Kidney capillary endothelial cell (primary cell): Measurements from ENCODE around the gene GMFB.
"Not testable (repeated sequence)": the region's sequence is repeated elsewhere in the genome, so short reads cannot be mapped to it uniquely, and the experiment has no call there.

Source experiments
- DNase-seq: peaks from one replicate; pipeline ENCODE4 v3.0.0-alpha.2; 2018; ENCODE audit warnings: low spot score

The GMFB gene

DNA sequence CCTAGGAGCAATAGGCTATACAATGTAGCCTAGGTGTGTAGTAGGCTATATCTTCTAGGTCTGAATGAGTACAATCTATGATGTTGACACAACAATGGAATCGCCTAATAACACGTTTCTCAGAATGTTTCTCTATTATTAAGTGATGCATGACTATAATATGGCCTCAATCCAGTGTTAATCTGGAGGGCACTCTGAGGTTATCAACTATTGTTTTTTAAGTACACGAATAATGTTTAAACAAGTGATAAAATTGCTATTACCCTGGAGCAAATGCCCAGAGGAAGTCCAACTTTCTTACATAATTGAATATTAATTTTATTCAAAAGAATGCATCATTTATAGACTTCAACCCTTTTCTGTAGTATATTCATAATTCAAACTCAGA is 31.2 kb downstream of the GMFB start:
- DNase-seq, result no peak

DNA sequence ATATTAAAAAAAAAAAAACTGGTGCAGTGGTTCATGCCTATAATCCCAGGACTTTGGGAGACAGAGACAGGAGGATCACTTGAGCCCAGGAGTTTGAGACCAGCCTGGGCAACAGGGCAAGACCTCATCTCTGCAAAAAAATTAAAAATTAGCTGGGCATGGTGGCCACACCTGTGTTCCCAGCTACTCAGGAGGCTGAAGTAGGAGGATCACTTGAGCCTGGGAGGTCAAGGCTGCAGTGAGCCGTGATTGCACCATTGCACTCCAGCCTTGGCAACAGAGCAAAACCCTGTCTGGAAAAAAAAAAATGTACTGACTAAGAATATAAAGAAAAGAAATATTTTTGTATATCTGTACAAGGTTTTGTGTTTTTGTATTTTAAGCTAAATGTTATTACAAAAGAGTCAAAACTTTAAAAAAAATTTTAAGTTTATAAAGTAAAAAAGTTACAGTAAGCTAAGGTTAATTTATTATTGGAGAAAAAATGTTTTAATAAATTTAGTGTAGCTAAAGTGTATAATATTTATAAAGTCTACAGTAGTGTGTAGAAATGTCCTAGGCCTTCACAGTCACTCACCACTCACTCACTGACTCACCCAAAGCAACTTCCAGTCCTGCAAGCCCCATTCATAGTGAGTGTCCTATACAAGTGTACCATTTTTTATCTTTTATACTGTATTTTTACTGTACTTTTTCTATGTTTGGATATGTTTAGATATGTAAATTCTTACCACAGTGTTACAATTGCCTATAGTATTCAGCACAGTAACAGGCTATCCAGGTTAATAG is 31.8 kb downstream of the GMFB start:
- not testable (repeated sequence) for DNase-seq

DNA sequence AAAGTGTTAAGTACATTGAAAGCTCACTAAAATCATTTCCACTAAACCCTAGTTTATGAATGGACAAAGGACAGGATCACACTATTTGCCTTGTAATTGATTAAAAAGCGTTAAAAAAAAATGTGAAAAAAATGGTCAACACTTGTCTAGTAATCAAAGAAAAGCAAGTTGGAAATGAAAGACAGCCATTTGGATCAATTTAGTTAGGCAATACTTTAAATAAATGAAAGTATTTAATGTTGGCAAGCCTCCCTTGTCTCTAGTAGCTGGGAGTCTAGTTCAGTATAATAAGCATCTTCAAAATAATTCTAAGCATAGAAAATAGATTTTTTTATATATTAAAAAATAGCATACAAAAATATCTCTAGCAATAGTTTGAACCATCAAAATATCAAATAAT is 33.4 kb downstream of the GMFB start:
- DNase-seq, result no peak

DNA sequence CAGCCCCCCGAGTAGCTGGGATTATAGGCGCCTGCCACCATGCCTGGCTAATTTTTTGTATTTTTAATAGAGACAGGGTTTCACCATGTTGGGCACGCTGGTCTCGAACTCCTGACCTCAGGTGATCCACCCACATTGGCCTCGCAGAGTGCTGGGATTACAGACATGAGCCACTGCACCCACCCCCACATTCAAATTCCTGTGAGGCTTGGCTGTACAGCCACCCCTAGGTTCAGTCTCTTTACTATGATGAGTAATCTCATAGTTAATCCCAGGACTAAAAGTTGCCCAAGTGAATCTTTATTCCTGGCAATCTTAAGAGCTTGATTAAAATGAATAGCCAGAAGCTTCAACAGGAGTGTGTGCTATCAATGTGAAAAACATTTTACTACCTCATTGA is 34.8 kb downstream of the GMFB start:
- DNase-seq, result not testable (repeated sequence)

DNA sequence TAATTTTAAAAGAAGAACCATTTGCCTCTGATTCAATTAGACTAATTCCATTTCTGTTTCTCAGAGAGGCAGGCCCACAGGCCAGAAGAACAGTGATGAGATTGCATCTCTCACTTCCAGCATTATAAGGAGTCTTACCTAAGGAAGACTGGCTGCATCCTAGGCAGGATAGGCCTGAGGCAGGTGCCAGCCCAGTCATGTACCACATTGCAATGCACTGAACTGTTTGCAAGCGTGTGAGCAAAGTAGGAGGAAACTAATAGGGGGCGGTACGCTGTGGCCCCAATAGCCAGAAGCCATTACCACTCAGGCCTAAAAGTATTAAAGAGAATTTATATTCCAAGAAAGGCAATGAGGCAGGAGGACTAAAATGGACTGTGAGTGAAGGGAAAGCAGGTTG is 35.5 kb downstream of the GMFB start:
- no peak for DNase-seq

DNA sequence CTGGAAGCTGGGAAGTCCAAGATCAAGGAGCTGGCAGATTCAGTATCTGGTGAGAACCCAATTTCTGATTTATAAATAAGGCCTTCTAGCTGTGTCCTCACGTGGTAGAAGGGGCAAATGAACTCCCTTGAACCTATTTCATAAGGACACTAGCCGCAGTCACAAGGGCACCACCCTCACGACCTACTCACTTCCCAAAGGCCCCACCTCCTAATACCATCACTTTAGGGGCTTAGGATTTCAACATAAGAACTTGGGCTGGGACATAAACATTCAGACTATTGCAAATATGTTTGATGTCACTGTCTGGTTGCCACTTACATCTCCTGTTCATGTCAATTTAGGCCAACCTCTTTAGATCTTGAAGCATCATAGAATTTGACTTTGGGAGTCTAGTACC is 36.8 kb downstream of the GMFB start:
- DNase-seq, result no peak

DNA sequence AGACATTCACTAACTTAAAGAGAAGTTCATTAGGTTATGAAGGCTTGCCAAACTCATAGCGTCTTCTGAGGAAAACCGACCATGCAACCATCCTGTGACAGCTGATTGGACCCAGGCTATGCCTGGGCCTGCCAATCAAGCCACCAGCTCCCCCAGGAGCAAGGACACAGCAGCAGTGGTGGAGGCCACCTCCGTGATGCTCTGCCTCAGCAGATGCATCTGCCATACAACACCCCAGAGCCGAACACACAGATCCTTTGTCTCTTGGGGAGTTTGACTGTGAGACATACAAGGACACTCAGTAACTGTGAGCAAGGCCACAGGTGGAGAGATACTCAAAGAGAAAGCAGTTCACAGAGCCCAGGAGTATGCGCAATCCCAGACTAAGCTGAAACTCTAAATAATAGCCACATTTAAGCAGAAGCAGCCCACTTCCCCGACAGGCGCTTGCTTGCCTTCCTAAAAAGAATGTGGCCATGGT is 37.6 kb downstream of the GMFB start:
- DNase-seq, result no peak

DNA sequence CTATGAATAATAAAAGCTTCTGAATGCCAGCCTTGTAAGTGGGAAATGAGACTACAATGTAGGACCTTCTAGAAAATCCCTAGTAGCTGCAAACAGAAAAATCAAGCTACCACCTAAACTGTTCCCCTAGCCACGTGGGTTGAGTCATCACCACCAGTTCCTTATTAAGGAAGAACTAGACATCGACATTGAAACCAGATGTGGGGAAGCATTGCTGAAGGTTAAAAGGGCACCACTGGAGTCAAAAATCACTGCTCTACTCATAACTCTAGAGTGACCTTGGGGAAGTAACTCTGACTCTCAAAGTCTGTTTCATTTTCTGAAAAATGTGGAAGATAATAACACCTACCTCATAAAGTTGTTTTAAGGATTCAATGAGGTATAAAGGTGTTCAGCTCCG is 38.2 kb downstream of the GMFB start:
- no peak for DNase-seq

DNA sequence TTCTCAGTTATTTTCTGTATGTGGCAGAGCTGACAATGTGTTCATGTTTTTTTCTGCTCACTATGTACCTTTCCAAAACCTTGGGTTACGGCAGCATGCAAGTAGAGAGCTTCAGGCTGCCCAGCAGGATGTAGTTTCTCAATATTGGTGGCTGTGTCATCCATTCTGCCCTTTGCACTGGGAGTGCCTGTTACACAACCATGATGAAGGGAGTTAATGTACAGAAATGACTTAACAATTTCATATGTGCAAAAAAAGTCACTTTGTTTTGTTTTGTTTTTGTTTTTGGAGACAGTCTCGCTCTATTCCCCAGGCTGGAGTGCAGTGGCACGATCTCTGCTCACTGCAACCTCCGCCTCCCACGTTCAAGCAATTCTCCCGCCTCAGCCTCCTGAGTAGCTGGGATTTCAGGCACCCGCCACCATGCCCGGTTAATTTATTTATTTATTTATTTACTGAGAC is 41.5 kb downstream of the GMFB start:
- no peak for DNase-seq

DNA sequence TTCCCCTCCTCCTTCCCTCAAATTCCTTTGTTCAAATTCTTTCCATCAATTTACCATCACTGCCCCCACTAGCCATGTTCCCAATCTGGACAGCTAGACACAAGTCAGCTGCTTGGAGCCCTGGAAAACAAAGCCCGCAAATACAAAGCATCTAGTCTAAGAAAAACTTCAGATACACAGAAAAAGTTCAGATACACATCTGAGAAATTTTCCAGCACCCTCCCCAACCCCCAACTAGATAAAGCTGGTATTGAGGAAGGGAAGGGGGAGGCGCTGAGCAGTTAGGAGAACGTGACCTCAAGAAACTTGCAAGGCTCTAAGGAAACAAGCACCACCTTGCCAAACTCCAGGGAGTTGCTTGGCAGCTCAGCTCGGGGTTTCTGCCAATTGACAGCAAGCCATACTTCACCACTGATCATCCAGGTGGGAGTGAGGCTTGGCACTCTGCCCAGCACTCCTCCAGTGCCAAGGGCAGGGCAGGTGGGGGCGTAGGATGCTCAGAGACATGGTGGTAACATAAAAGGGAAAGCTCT is 42.6 kb downstream of the GMFB start:
- DNase-seq, result no peak

DNA sequence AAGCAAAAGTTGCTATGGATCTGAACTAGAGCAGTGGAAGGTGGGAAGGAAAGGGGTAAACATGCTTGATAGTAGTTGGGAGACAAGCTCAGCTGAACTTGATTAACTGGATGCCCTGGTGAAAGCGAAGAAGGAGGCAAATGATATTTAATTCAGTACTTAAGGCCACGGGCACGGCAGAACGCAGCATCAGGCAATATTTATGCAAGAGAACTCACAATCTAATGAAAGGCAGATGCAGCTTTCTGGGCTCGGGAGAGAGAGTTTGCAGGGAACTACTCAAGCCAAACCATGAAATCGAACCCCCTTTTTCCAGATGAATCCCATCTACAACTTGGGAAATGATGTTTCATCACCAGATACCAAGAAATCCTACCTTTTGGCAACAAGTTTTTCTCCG is 44.1 kb downstream of the GMFB start:
- DNase-seq, result no peak

DNA sequence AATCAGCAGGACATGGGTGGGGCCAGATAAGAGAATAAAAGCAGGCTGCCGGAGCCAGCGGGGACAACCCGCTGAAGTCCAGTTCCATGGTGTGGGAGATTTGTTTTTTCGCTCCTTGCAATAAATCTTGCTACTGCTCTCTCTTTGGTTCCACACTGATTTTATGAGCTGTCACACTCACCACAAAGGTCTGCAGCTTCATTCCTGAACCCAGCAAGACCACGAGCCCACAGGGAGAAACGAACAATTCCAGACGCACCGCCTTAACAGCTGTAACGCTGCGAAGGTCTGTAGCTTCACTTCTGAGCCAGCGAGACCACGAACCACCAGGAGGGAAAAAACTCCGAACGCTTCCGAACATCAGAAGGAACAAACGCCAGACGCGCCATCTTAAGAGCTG is 44.8 kb downstream of the GMFB start:
- no peak for DNase-seq

DNA sequence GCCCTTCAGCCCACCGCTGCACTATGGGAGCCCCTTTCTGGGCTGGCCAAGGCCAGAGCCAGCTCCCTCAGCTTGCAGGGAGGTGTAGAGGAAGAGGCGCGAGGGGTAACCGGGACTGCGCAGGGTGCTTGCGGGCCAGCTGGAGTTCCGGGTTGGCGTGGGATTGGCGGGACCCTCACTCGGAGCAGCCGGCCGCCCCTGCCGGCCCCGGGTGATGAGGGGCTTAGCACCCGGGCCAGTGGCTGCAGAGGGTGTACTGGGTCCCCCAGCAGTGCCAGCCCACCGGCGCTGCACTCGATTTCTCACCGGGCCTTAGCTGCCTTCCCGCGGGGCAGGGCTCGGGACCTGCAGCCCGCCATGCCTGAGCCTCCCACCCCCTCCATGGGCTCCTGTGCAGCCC is 45.8 kb downstream of the GMFB start:
- DNase-seq, result not testable (repeated sequence)

DNA sequence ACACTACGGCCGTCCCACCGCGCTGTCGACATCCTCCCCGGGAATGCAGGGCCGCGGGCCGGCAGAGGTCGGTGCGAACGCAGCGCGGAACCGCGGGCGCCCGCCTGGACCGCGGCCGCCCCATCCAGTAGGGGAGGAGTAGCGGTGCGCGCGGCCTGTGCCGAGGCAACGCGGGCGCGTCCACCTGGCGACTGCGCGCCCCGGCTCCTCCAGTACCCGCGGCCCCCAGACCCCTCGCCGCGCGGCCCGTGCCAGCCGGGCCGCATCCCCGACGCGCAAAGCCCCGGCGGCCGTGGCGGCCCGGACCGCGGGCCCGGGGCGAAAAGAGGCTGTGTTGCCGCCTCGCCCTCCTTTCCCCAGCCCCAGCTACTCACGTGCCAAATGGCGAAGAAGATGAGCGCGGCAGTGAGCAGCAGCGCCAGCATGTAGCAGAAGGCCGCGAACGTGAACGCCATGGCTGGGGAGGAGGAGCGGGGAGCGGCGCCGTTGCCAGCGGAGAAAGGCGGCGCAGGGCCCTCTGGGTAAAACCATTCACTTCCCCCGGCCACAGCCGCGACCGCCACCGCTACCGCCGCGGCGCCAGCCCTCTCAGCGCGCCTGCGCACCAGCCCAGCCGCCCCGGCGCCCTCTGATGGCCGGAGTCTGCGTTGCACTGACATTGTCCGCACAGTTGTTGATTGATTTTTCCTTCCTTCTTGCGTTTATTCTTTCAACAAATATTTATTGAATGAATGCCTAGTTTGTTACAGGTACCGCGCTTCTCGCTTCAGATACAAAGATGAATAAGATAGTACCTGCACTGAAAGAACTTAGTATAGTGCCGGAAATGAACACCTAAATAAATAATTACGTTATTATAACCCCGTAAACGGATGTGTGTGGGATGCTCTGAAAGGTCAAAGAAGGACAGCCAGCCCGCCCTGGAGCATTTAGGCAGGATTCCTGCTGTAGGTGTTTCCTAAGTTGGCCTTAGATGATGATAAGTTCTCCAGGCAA is 47.6 kb downstream of the GMFB start, which contains the start of gene CNIH1:
Gene CNIH1, minus strand, starts transcription at position 502 of the 996 bp plus-strand sequence. Its CDS starts 47 bp downstream, at position 455.
- DNase-seq, result peak; percentile 91

- DNase-seq, result no peak
These were observed 48.3 kb downstream of the GMFB start for GRCh38 chr14:54440476-54440872.

GRCh38 chr14:54440037-54440436 is 48.7 kb downstream of the GMFB start:
- no peak for DNase-seq

DNA sequence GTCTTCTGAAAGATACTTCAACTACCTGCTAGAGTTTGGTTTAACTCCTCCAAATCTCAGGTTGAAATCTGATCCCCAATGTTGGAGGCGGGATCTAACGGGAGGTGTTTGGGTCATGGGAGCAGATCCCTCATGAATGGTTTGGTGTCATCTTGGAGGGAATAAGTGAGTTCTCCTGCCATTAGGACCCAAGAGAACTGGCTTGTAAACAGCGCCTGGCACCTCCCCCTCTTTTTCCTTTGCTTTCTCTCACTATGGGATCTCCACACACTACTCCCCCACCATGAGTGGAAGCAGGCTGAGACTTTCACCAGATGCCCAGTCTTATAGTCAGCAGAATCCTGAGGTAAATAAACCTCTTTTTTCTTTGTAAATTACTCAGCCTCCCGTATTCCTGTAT is 50.1 kb downstream of the GMFB start:
- DNase-seq, result no peak

GRCh38 chr14:54437954-54438353 is 50.8 kb downstream of the GMFB start:
- not testable (repeated sequence) for DNase-seq

- DNase-seq, result peak; percentile 29
These were observed 53.2 kb downstream of the GMFB start for GRCh38 chr14:54435500-54435981.

DNA sequence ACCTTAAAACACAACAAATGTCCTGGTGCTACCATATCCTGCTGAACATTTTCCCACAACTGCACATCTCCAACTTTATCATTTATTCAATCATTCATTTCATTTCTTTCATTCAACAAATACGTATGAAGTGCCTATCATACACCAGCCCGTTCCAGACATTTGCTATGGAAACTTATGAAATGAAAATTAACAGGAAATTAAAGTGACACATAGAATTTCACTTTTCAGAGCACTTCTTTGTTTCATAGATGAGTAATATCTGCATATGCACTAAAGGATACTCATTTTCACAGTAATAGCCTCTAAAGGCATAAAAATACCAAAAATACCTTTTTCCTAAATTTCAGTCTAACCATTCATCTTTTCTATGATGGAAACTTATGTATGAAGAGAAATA is 60.3 kb downstream of the GMFB start:
- DNase-seq, result no peak

DNA sequence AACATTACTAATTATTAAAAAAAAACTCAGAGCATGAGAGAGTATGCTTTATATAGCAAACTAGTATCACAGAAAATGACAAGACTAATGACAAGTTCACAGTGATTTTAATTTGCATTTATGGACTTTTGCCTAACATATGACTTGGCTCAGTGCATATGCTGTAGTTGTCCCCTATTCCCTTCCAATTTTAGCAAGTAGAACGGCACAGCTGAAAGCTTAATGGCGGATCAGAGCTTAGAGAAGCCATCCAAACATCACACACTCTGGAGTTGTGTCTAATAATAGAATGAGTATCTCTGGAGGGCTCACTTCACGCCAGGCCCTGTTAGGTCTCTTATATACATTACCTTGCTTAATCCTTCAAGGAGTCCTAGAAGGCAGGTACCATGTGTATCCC is 60.9 kb downstream of the GMFB start:
- DNase-seq, result no peak

DNA sequence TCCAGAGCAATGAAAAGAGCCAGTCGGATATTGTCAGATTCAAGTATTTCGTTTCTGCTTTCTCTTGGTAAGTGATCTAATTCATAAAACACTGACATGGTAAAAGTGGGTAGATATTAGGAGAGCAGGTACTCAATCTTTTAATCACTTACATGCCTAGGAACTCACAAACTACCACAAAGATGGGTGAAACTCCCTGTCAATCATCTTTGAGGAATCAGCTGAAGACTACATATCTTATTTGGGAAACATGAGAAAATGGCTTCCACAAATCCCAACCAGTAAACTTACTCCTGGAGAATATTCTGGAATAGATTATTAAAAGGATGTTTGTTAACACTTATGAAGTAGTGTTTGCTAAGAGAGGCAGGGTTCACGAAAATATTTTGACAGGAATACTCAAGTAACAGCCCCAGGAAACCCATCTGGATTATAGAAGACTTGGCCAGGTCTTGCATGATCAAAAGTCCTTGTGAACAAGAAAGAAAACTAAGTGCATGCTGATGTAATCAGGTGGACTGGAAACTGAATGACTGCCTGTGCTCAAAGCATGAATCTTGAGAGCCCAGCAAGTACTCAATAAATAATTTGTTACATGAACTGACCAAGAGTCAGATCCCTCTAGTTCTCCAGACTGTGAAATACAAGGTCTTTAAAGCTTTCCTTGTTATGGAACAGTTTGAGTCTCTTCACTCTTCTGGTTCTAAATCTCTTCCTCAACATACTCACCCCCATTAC is 63.1 kb downstream of the GMFB start:
- no peak for DNase-seq
